ENCODE measurements around the gene ANXA2.

The ANXA2 gene

DNA sequence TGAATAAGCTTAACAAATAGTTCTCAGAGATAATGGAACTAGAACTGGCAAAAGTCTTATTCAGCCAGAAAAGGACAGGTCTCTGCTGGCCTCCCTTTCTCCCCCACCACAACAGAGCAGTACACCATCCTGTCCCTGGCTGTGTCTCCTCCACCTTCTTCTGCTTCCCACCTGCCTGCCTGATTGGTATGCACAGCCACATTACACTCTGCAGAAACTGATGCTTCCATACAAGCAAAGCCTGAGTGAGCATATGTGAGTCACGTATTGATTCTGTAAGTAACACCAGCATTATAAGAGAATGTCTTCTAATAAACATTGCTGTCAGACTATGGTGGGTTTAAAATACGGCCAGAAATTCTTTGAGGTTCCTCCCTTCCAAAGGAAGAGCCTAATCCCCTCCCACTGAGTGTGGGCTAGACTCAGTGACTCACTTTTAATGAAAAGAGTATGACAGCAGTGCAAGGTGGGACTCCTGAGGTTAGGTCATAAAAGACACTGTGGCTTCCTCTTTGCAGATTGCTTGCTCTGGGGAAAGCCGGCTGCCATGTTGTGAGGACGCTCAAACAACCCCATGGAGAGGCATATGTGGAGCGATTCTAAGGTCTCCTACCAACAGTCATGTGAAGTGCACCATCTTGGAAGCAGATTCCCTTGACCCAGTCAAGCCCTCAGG lies 44.4 kb downstream of the ANXA2 start:
- TF ChIP-seq, protein P1, sequence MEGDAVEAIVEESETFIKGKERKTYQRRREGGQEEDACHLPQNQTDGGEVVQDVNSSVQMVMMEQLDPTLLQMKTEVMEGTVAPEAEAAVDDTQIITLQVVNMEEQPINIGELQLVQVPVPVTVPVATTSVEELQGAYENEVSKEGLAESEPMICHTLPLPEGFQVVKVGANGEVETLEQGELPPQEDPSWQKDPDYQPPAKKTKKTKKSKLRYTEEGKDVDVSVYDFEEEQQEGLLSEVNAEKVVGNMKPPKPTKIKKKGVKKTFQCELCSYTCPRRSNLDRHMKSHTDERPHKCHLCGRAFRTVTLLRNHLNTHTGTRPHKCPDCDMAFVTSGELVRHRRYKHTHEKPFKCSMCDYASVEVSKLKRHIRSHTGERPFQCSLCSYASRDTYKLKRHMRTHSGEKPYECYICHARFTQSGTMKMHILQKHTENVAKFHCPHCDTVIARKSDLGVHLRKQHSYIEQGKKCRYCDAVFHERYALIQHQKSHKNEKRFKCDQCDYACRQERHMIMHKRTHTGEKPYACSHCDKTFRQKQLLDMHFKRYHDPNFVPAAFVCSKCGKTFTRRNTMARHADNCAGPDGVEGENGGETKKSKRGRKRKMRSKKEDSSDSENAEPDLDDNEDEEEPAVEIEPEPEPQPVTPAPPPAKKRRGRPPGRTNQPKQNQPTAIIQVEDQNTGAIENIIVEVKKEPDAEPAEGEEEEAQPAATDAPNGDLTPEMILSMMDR (IDR thresholded peaks at IDR 0.05; ENCODE audit: control insufficient read depth, extremely low read depth, insufficient read depth), result no peak
- no peak for DNase-seq (ENCODE audit: low read depth)

DNA sequence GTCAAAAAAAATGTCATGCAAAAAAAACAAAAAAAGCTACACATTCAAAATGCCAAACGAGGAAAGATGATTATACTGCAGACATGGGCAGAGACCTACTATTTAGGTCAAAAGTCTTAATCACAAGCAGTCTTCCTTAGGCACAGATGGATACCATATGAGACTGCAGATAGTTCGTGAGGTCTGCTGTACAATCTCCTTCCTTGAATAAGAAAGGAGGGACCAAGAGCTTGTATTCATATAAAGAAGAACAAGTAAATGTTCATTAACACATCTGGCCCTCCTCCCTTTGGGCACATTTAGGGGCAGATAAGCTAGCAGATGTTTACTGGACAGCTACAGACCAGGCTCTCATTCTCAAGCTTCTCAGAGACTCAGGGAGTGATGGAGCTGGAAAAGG lies 45.3 kb downstream of the ANXA2 start:
- TF ChIP-seq, protein P1 (IDR thresholded peaks at IDR 0.05; ENCODE audit: control insufficient read depth, extremely low read depth, insufficient read depth), result no peak
- DNase-seq (ENCODE audit: low read depth), result no peak
- no peak overlapping the region for H3K4me3 ChIP-seq (ENCODE audit: low read depth, low read length)

More for the DNA sequence above, 44.4 kb downstream of the ANXA2 start:
- H3K4me3 ChIP-seq (ENCODE audit: low read depth, low read length), result no peak overlapping the region

DNA sequence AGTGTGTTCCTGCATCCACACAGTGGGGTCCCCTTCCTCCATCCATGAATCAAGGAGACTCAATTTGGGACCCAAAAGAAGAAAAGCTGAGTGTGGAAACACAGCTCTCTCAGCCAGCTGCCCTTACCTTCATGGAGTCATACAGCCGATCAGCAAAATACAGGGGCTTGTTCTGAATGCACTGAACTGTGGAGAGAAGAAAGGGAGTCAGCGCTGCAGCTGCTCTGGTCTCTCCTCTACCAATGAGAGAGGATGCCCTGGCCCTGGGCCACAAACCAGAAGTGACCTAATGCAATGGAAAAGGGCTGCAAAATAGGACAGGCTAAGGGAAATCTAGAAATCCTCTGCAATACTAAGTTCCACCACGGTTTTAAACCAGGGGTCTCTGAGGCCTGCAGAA lies 46.7 kb downstream of the ANXA2 start:
- H3K4me3 ChIP-seq (ENCODE audit: low read depth, low read length), result no peak overlapping the region
- no peak for DNase-seq (ENCODE audit: low read depth)
- TF ChIP-seq, protein P1 (IDR thresholded peaks at IDR 0.05; ENCODE audit: control insufficient read depth, extremely low read depth, insufficient read depth), result no peak

DNA sequence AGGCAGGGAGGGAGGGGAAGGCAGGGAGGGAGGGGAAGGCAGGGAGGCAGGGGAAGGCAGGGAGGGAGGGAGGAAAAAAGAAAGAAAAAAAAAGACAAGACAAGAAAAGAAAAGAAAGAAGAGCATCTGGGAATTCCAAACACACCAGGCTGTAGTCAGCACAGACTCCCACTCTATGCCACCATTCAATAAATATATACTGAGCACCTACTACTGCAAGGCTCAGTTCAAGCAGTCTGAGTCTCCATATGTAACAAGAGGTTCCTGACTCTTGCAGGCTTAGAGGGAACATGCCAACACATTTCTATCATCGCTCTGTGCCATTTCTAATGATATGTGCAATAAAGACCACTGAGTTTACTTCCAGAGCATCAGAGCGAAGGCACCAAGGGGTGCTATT lies 47.7 kb downstream of the ANXA2 start:
- TF ChIP-seq, protein P1 (IDR thresholded peaks at IDR 0.05; ENCODE audit: control insufficient read depth, extremely low read depth, insufficient read depth), result no peak
- no peak overlapping the region for H3K4me3 ChIP-seq (ENCODE audit: low read depth, low read length)
- no peak for DNase-seq (ENCODE audit: low read depth)

DNA sequence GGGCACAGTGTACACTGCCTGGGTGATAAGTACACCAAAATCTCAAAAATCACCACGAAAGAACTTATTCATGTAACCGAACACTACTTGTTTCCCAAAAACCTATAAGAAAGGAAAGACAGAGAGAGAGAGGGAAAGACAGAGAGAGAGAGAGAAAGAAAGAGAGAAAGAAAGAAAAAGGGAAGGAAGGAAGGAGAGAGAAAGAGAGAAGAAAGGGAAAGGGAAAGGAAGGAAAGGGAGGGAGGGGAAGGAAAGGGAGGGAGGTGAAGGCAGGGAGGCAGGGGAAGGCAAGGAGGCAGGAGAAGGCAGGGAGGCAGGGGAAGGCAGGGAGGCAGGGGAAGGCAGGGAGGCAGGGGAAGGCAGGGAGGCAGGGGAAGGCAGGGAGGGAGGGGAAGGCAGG lies 48.2 kb downstream of the ANXA2 start:
- DNase-seq (ENCODE audit: low read depth), result no peak
- TF ChIP-seq, protein P1 (IDR thresholded peaks at IDR 0.05; ENCODE audit: control insufficient read depth, extremely low read depth, insufficient read depth), result no peak
- no peak overlapping the region for H3K4me3 ChIP-seq (ENCODE audit: low read depth, low read length)

DNA sequence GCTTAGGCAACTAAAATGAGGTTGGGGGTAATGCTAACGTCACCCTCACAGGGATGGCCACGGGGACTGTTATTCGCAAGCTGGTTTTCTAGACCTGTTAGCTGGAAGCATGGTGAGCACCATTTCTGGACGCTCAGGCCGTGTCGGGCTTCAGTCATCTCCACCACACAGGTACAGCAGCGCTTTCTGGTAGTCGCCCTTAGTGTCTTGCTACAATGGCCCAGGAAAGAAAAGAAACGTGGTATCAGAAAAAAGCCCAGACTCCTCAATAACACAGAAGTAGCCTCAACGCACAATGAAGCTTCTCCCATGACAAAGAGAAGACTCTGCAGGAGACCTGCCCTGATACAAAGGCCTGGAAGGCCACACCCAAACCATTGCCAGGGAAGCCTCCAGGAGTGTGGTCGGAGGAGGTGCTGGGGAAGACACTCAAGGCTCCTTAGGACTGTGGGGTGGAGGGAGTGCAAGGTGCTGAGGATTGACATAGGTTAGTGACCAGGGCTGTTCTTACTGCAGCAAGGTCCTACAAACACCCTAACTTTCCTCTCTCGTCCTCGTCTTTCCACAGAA lies 50.2 kb downstream of the ANXA2 start:
- TF ChIP-seq, protein P1 (IDR thresholded peaks at IDR 0.05; ENCODE audit: control insufficient read depth, extremely low read depth, insufficient read depth), result no peak
- no peak for DNase-seq (ENCODE audit: low read depth)
- H3K4me3 ChIP-seq (ENCODE audit: low read depth, low read length), result no peak overlapping the region

DNA sequence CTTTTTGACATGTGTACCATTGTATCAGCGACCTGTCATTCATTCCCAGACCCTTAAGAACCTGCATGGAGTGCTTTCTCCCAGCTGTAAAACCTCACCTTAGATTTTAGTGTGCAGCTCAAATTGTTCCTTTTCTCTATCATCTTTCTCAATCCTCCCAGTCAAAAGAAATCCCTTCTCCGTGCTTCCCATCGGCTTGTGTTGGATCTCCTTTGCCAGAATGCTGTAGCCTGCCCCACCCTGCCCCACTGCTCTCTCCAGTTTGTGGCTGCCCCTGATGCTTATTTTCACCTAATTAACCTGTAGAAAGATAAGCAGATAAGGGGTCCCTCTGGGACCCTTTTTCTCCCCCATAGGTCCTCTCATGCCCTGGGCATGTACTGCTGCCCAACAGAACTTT lies 51.1 kb downstream of the ANXA2 start:
- no peak overlapping the region for H3K4me3 ChIP-seq (ENCODE audit: low read depth, low read length)
- DNase-seq (ENCODE audit: low read depth), result no peak
- TF ChIP-seq, protein P1 (IDR thresholded peaks at IDR 0.05; ENCODE audit: control insufficient read depth, extremely low read depth, insufficient read depth), result no peak
